B cell (primary cell): ENCODE results near the gene NR3C2. TPM values are rescaled to one million over a fixed set of nuclear protein-coding genes. Genes with fewer than 3 reads are reported as not detected.

Experiments used
- ATAC-seq: fragments of 200-7000 bp; cut with Tn5 transposase; one replicate; pipeline ENCODE4 v1.10.0; 2021; ENCODE audit warnings: low read depth, mild to moderate bottlenecking, moderate number of reproducible peaks, moderate library complexity
- CTCF ChIA-PET: fragments of 350-600 bp; sonication (Branson Sonifier 250); formaldehyde crosslinking; loops from one replicate; lab custom pipeline; 2021; ENCODE audit warnings: antibody characterized with exemption, inconsistent platforms; lab: Charles Lee
- POLR2A ChIA-PET: fragments of 350-600 bp; sonication (Branson Sonifier 250); formaldehyde crosslinking; loops from one replicate; lab custom pipeline; 2021; ENCODE audit warnings: antibody characterized with exemption; lab: Charles Lee
- DNase-seq: peaks from one replicate; pipeline ENCODE4 v3.0.0; 2013
- H2AFZ ChIP-seq: 2 replicates; pipeline ENCODE4 v1.6.1; 2012; ENCODE audit warnings: mild to moderate bottlenecking, low read depth, low read length; ENCODE audit not compliant: insufficient read depth, poor library complexity, severe bottlenecking
- H3K27ac ChIP-seq, 2 donors: 1 replicate in 1 of 2; 2 replicates in 1 of 2; pipeline ENCODE4 v1.5.1; 2012 to 2013; ENCODE audit warnings: low read length in 2 of 2, mild to moderate bottlenecking in 2 of 2, moderate library complexity in 1 of 2
- H3K27me3 ChIP-seq, 4 experiments: fragments of 200-600 bp in 1 of 4; sonication (generic) in 1 of 4; replicated peaks in 1 of 4; 1 replicate in 2 of 4; 2 replicates in 2 of 4; pipeline versions ENCODE4 v1.6.1 to v1.7.0; 2013 to 2016; ENCODE audit warnings: low read length in 3 of 4, mild to moderate bottlenecking in 2 of 4, mixed read lengths in 1 of 4, moderate library complexity in 1 of 4; ENCODE audit not compliant: insufficient read depth in 4 of 4, control insufficient read depth in 3 of 4; ENCODE audit errors: control extremely low read depth in 1 of 4
- H3K36me3 ChIP-seq, 2 experiments: replicated peaks in 1 of 2; 1 replicate in 1 of 2; 2 replicates in 1 of 2; pipeline versions ENCODE4 v1.6.1 to v1.7.1; 2013; ENCODE audit warnings: low read length in 1 of 2; ENCODE audit not compliant: insufficient read depth in 2 of 2, control insufficient read depth in 1 of 2; ENCODE audit errors: control extremely low read depth in 1 of 2, extremely low read depth in 1 of 2
- H3K4me1 ChIP-seq, 2 donors: fragments of 200-600 bp in 1 of 2; sonication (generic) in 1 of 2; 1 replicate in 1 of 2; 2 replicates in 1 of 2; pipeline versions ENCODE4 v1.5.1 to v1.6.1; 2013 to 2017; ENCODE audit warnings: low read length in 2 of 2; ENCODE audit not compliant: control insufficient read depth in 2 of 2, insufficient read depth in 2 of 2
- H3K4me2 ChIP-seq: replicated peaks from 2 replicates; pipeline ENCODE3; 2012; ENCODE audit warnings: mild to moderate bottlenecking, low read depth, low read length; ENCODE audit not compliant: poor library complexity, severe bottlenecking
- H3K4me3 ChIP-seq, 5 experiments: fragments of 200-600 bp in 1 of 5; sonication (generic) in 1 of 5; 1 replicate in 3 of 5; 2 replicates in 2 of 5; pipeline versions ENCODE4 v1.5.1 to v1.7.0; 2011 to 2016; ENCODE audit warnings: low read length in 4 of 5, mild to moderate bottlenecking in 4 of 5, low read depth in 2 of 5, control low read depth in 1 of 5, moderate library complexity in 1 of 5; ENCODE audit not compliant: insufficient read depth in 1 of 5; ENCODE audit errors: control extremely low read depth in 1 of 5, extremely low read depth in 1 of 5
- H3K79me2 ChIP-seq: fragments of 200-600 bp; sonication (generic); one replicate; pipeline ENCODE4 v1.6.0; 2016; ENCODE audit warnings: low read length; ENCODE audit not compliant: control insufficient read depth, insufficient read depth
- H3K9ac ChIP-seq: fragments of 200-600 bp; sonication (generic); 2 replicates; pipeline ENCODE4 v1.6.1; 2017; ENCODE audit warnings: mild to moderate bottlenecking, low read length, moderate library complexity
- H3K9me3 ChIP-seq, 3 donors: one replicate each; pipeline versions ENCODE4 v1.6.1 to v1.7.1; 2013; ENCODE audit warnings: low read length in 2 of 3; ENCODE audit not compliant: control insufficient read depth in 2 of 3, insufficient read depth in 1 of 3; ENCODE audit errors: control extremely low read depth in 1 of 3
- H4K20me1 ChIP-seq: 2 replicates; pipeline ENCODE4 v1.6.0; 2012; ENCODE audit warnings: mild to moderate bottlenecking, low read length; ENCODE audit not compliant: insufficient read depth, control insufficient read depth, poor library complexity, severe bottlenecking
- H3K27ac Mint-ChIP-seq: one replicate; pipeline ENCODE4 v1.8.0; 2021; ENCODE audit warnings: mixed read lengths
- H3K27me3 Mint-ChIP-seq: one replicate; pipeline ENCODE4 v1.8.0; 2021; ENCODE audit warnings: mixed read lengths
- H3K4me1 Mint-ChIP-seq: one replicate; pipeline ENCODE4 v1.8.0; 2021; ENCODE audit warnings: mixed read lengths
- H3K4me3 Mint-ChIP-seq: one replicate; pipeline ENCODE4 v1.8.0; 2021; ENCODE audit warnings: mixed read lengths
- H3K9me3 Mint-ChIP-seq: one replicate; pipeline ENCODE4 v1.8.0; 2022; ENCODE audit warnings: mixed read lengths; ENCODE audit not compliant: insufficient read depth
- EZH2 ChIP-seq: IDR thresholded peaks from 2 replicates; pipeline ENCODE4 v1.6.1; 2012; ENCODE audit warnings: borderline replicate concordance, low read depth, mild to moderate bottlenecking, moderate library complexity, low read length; ENCODE audit not compliant: insufficient read depth, poor library complexity, severe bottlenecking
- WGBS: methylation state at CpG from one replicate; pipeline ENCODE4 v1.1.5; 2013; ENCODE audit warnings: missing lambda C conversion rate; ENCODE audit not compliant: insufficient coverage; 5-methylcytosine and 5-hydroxymethylcytosine counted together
- intact Hi-C: fragments of 100-400 bp; cut with micrococcal nuclease; formaldehyde crosslinking; loops from one replicate; pipeline ENCODE4 v1.10.0; 2022
- polyA plus RNA-seq: library from polyadenylated mRNA; depleted of rRNA; stranded (reverse); fragments of >200 nt; gene quantifications from 2 replicates; pipeline ENCODE4 v1.2.3, GENCODE V29; 2012
- total RNA-seq, 2 donors: library from RNA; stranded (reverse); fragments of 120-200 nt in 1 of 2; gene quantifications; 1 replicate in 1 of 2; 2 replicates in 1 of 2; pipeline versions ENCODE4 v1.2.3 to v1.2.4, GENCODE V29; 2013 to 2022
- TF ChIP-seq, protein P1 (sequence below): fragments of 200-600 bp; IDR thresholded peaks from one replicate; pipeline ENCODE4 v1.8.0; 2022; ENCODE audit warnings: antibody characterized with exemption, mild to moderate bottlenecking

Gene NR3C2
- total and polyA plus RNA-seq, 2 donors (not counting 1 experiment from before 2014, with no cell fraction given), result 6.7 to 19.3 TPM

DNA sequence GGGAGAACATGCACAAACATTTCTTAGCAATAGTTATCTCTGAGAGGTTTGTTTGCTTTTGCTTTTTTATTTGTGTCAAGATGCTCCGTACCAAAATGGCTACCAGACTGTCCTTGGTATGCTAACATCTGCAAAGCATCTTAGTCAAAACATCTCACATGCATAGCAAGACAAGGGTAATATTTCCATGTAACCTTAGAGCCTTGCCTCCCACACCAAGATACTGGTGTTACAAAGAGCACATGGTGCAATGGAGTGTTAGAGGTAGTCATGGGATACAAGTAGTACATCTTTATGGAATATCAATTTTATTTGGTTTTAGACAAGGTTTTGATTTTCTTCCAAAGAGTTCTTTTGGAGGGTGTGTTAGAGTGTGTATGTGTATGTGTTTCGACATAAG lies 109.7 kb downstream of the NR3C2 start:
- no CpG with 5 or more reads among the region's 2 CpGs for WGBS

DNA sequence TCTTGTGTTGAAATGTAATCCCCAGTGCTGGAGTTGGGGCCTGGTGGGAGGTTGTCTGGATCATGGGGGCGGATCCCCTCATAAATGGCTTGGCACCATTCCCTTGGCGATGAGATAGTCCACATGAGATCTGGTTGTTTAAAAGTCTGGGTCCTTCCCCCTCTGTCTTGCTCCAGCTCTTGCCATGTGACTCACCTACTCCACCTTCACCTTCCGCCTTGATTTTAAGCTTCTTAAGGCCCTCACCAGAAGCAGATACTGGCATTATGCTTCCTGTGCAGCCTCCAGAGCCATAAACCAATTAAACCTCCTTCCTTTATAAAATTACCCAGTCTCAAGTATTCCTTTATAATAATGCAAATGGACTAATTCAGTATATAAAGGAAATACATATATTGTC lies 111.5 kb downstream of the NR3C2 start:
- Histone ChIP-seq H3K4me1 (no peaks in the 10 kb centered on the region), H3K27me3 (no peaks in the 10 kb centered on the region), H3K4me3 (no peak overlapping the region), H3K27ac (no peak overlapping the region), H3K79me2 (no peaks in the 10 kb centered on the region), H4K20me1 (no peaks in the 10 kb centered on the region), H3K36me3 (no peaks in the 10 kb centered on the region), H2AFZ (no peak overlapping the region), H3K4me2 (no peak overlapping the region), H3K9me3 (no peaks in the 10 kb centered on the region), H3K9ac (no peak overlapping the region)
- ATAC-seq, result no peak
- 93% methylated on average over 2 of the region's 3 CpGs for WGBS
- Mint-ChIP-seq H3K27me3 (no peaks in the 10 kb centered on the region), H3K4me1 (peaks cover 6% of the 10 kb centered on the region), H3K4me3 (no peak overlapping the region), H3K9me3 (no peaks in the 10 kb centered on the region), H3K27ac (no peak overlapping the region)
- ChIA-PET CTCF (no interaction called here), POLR2A (no interaction called here)
- intact Hi-C loops, result no loop called here
- TF ChIP-seq, protein P1, sequence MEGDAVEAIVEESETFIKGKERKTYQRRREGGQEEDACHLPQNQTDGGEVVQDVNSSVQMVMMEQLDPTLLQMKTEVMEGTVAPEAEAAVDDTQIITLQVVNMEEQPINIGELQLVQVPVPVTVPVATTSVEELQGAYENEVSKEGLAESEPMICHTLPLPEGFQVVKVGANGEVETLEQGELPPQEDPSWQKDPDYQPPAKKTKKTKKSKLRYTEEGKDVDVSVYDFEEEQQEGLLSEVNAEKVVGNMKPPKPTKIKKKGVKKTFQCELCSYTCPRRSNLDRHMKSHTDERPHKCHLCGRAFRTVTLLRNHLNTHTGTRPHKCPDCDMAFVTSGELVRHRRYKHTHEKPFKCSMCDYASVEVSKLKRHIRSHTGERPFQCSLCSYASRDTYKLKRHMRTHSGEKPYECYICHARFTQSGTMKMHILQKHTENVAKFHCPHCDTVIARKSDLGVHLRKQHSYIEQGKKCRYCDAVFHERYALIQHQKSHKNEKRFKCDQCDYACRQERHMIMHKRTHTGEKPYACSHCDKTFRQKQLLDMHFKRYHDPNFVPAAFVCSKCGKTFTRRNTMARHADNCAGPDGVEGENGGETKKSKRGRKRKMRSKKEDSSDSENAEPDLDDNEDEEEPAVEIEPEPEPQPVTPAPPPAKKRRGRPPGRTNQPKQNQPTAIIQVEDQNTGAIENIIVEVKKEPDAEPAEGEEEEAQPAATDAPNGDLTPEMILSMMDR, result no peak
- TF ChIP-seq EZH2, result no peak
- DNase-seq, result no peak

More for the DNA sequence above, 109.7 kb downstream of the NR3C2 start:
- Histone ChIP-seq H3K4me2 (no peak overlapping the region), H3K79me2 (no peaks in the 10 kb centered on the region), H3K36me3 (no peaks in the 10 kb centered on the region), H3K27me3 (no peaks in the 10 kb centered on the region), H3K27ac (no peak overlapping the region), H3K4me3 (no peak overlapping the region), H2AFZ (no peak overlapping the region), H3K9ac (no peak overlapping the region), H3K9me3 (no peaks in the 10 kb centered on the region), H4K20me1 (no peaks in the 10 kb centered on the region), H3K4me1 (no peaks in the 10 kb centered on the region)
- intact Hi-C loops, result no loop called here
- H3K27me3 Mint-ChIP-seq, result no peaks in the 10 kb centered on the region
- DNase-seq (no peak), ATAC-seq (no peak)
- ChIA-PET POLR2A (no interaction called here), CTCF (no interaction called here)
- peaks cover 6% of the 10 kb centered on the region for H3K4me1 Mint-ChIP-seq
- TF ChIP-seq EZH2, result no peak
- TF ChIP-seq, protein P1, result no peak
- H3K27ac Mint-ChIP-seq, result no peak overlapping the region
- no peak overlapping the region for H3K4me3 Mint-ChIP-seq
- H3K9me3 Mint-ChIP-seq, result no peaks in the 10 kb centered on the region
